DOHH2 (cell line): ENCODE data around the gene SNTB2.

ENCODE experiments used
- EZH2phosphoT487 ChIP-seq: fragments of 200-600 bp; sonication (generic); IDR thresholded peaks from 2 replicates; pipeline ENCODE4 v1.6.1; 2017; ENCODE audit warnings: borderline replicate concordance, mild to moderate bottlenecking, antibody characterized with exemption, low read length, moderate library complexity, mixed read lengths
- TF ChIP-seq, protein P1 (sequence below): fragments of 200-600 bp; sonication (generic); IDR thresholded peaks from one replicate; pipeline ENCODE4 v1.5.1; 2014; ENCODE audit warnings: antibody characterized with exemption, mild to moderate bottlenecking, low read depth, low read length; ENCODE audit not compliant: poor library complexity, severe bottlenecking

DNA sequence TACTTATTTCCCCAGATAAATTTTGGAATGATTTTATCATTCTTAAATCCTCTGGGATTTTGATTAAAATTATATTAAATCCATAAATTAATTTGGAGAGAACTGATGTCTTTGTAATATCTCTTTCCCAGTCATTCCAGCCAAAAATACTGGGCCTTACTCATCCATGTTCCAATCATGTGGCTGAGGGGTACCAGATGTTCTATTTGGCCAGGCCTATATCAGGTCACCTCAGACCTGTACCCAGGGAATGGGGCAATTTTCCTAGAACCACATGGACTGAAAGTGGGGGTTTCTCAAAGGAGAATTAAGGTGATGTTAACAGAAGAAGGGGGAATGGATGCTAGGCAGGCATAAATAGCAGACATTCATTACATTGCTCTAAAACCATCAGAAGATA lies 7.5 kb downstream of the SNTB2 start:
- TF ChIP-seq, protein P1, sequence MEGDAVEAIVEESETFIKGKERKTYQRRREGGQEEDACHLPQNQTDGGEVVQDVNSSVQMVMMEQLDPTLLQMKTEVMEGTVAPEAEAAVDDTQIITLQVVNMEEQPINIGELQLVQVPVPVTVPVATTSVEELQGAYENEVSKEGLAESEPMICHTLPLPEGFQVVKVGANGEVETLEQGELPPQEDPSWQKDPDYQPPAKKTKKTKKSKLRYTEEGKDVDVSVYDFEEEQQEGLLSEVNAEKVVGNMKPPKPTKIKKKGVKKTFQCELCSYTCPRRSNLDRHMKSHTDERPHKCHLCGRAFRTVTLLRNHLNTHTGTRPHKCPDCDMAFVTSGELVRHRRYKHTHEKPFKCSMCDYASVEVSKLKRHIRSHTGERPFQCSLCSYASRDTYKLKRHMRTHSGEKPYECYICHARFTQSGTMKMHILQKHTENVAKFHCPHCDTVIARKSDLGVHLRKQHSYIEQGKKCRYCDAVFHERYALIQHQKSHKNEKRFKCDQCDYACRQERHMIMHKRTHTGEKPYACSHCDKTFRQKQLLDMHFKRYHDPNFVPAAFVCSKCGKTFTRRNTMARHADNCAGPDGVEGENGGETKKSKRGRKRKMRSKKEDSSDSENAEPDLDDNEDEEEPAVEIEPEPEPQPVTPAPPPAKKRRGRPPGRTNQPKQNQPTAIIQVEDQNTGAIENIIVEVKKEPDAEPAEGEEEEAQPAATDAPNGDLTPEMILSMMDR: no peak
- no peak for TF ChIP-seq EZH2phosphoT487
